Measurements from ENCODE around the gene OR4D2.
A peak's percentile ranks its signal among the peaks of the same experiment; 100 is the strongest.

Gene OR4D2

DNA sequence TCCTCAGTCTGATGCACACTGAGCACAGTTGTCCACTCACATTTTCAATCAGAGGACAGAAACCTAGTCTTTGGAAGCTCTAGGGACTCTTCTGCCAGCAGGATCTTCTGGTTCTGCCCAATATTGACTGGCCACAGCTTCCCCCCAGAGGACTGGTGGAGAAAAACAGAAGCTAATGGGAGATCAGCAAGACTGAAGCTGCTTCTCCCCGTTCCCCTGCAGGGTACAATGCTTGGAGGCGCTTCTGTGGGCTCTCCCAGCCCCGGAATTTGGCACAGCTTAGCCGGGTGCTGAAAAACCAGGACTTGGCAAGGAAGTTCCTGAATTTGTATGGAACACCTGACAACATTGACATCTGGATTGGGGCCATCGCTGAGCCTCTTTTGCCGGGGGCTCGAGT is 36.1 kb downstream of the OR4D2 start:
- H3K4me3 ChIP-seq: no peak overlapping the region

DNA sequence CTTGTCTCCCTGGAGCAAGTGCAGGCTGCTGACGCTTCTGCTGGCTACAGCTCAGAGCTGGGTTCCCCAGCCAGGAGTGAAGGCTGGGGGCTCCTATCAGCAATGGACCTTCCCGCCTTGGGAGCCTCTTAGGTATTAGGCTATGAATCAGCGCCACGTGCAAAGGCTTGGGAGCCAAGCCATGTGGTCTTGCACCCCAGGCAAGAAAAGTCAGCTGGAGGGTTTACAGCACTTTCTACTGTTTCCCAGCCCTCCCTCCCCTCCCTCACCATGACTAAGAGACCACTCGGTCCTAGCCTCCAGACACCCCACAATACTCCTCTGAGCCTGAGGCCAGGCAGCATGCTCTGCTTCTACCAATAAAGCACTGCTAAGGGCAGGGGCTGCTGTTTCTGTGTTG is 38.0 kb downstream of the OR4D2 start:
- H3K27ac ChIP-seq: no peak overlapping the region
- H3K4me3 ChIP-seq: no peak overlapping the region

More for the DNA sequence above, 36.1 kb downstream of the OR4D2 start:
- H3K27ac ChIP-seq: no peak overlapping the region

DNA sequence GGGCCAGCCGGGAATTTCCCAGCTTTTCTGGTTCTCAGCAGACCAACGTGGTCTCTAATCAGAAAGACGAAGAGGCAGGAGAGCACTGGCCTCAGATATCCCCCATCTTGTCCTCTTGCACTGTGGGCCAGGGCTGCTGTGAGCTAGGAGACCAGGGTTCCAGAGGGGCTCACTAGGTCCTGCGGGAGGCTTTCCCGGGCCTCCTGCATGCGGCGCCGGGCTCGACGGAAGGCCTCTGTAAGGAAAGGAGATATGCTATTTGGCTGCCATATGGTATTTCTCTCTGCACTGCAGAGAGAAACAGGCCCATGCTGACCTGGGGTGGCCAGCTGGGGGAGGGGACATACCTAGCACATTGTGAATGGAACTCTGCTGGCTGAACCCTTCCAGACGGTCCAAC is 39.2 kb downstream of the OR4D2 start:
- Histone ChIP-seq H3K4me3 (no peak overlapping the region), H3K27ac (no peak overlapping the region)

DNA sequence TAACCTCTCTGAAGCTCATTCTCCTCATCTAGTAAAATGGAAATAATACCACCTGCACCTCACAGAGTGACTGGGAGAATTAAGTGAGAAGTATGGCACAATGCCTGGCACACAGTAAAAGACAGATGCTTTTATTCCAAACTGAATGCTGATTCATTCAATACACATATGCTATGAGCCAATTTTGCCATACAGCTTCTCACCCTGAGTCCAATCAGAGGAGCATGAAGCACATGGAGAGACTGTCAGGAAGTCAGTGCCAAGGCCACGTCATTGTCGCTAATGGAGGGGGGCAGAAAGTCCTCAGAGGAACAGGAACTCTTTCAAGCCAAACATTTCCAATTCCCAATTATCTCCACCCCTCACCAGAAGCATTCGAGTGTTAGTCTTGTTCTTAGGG is 40.7 kb downstream of the OR4D2 start:
- no peak overlapping the region for H3K27ac ChIP-seq
- H3K4me3 ChIP-seq: no peak overlapping the region

DNA sequence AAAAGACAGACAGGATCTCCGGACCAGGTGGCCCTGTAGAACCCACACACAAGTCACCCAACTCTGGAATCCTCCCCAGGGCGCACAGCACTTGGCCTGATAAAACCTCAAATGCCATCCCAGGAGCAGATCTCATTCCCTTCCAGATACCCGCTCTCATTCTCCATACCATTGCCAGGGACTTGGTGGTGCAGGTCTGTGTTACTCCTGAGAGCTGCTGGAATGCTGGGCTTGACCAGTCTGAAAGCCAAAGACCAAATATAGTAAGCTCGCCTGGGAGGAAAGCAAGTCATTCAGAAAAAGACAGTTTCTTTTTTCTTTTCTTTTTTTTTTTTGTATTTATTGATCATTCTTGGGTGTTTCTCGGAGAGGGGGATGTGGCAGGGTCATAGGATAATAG is 41.6 kb downstream of the OR4D2 start:
- H3K27ac ChIP-seq: no peak overlapping the region
- H3K4me3 ChIP-seq: no peak overlapping the region

DNA sequence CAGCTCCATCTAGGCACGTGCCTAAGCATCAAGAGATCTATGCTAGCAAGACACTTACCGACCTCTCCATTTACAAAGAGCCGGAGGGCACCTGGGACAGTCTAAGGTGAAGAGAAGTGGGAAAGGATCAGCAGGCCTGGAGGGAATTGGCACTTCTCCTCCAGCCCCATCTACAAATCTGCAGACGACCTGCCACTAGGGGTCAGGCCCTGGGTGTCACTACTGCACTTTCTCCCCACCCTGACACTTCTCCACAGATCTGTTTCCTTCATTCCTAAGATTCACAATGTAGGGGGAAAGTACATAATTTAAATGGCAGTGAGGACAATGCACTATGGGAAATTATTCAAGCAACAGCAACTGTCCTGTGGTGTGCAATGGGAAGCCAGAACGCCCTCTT is 44.1 kb downstream of the OR4D2 start:
- H3K27ac ChIP-seq: no peak overlapping the region
- no peak overlapping the region for H3K4me3 ChIP-seq

DNA sequence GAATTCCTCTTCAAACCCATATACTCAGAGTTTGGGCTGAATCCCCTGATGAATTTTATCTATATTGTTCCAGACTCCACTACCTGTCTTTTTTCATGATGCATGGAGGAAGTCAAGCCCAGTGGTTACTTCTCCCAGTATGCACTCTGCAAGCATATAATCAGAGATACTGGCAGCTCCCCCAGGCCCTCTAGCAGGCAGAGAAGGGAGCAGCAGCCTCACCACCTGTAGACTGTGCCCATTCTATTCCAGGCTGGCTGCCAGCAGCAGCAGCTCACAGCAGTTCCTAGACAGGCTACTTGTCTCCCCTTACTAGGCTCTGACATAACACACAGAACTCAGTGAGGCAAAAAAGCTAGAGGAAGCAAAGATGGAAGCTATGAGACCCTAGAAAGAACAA is 48.9 kb downstream of the OR4D2 start:
- no peak overlapping the region for H3K27ac ChIP-seq
- H3K4me3 ChIP-seq: no peak overlapping the region

DNA sequence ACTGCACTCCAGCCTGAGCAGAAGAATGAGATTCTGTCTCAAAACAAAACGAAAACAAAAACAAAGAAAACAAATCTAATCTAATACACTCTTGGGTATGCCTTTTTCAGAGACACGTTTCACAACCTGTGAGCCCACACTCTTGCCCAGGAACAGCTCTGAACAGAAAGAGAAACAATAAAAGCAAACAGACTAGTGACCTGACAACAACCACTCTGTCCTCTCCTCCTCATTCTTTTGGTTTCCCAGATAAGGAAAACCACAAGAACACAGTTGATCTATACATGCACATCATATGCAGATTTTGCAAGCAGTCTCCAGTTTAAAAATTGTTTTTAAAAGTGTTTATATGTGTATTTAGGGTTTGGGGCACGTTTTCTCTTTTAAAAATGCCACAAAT is 51.0 kb downstream of the OR4D2 start:
- no peak overlapping the region for H3K27ac ChIP-seq
- no peak overlapping the region for H3K4me3 ChIP-seq

DNA sequence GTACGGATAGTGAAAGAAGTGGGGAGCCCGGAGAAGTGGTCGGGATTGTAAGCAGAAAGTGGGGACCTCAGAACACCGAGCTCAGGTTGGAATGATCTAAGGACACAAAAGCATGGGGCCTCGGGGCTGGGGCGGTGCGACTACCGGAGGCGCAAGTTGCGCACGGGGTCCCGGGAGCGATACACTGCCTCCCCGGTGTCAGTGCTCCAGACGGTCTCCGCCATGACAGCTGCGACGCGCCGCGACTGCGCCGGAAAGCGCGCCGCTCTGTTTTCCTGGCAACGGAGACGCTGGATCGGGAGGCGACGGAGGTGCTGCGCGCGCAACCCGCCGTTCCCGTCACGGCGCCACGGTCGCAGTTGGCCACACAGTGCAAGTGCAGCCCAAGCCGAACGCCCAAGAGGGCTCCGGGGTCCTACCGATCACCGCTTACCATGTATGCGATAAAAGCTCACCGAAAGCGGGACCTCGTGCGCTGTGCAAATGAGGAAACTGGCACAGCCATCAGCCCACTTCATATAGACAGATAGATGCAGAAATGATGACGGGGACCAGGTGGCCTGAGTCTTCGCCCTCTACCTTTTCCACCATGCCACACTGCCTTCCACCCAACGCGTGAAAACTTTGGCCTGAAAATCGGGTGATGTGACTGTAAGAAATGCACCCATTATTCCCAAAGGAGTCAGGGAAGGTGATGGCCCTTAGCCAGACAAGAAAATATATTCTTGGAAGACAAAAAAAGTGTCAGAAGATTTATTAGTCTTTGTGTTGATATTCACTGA is 52.4 kb downstream of the OR4D2 start, which contains the start of gene MKS1:
Gene MKS1, minus strand, starts transcription at position 249 of the 782 bp plus-strand sequence. Its CDS starts 25 bp downstream, at position 224.
- peak within 1 kb of the TSS; percentile 49 to 79 (median 71) for H3K4me3 ChIP-seq
- peak within 1 kb of the TSS; percentile 43 to 91 (median 82) for H3K27ac ChIP-seq

DNA sequence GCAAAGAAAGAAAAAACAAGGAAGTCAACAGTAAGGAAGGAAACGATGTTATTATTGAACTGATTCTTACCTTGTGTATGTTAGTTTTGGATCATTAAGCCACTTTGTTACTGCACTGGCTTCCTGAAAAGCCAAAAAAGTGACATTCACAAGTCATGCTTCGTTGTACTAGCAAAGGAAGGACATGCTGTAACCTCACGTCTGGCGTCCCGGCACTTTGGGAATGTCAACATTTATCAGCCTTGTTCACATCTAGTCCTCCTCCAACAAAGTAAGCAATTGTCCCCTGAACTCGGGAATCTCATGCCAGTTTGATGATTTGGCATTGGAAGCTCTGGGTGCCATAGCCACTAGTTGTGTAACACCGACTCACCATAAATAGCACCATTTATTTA is 53.0 kb downstream of the OR4D2 start:
- Histone ChIP-seq H3K27ac (peak overlapping the region in 17 of 21 experiments; percentile 18 to 91 (median 82)), H3K4me3 (peak overlapping the region in 5 of 7 experiments; percentile 55 to 79 (median 71))
